K562 (cell line): Measurements from ENCODE around the gene ZDHHC11. TPM values are rescaled to one million over a fixed set of nuclear protein-coding genes. Genes with fewer than 3 reads are reported as not detected.
A peak's percentile ranks its signal among the peaks of the same experiment; 100 is the strongest.

Experiments used
- ATF7 ChIP-seq: fragments of 450-650 bp; IDR thresholded peaks from 2 replicates; pipeline ENCODE4 v1.7.1; 2014; ENCODE audit warnings: mild to moderate bottlenecking, moderate library complexity
- BDP1 ChIP-seq: IDR thresholded peaks from 3 replicates; pipeline ENCODE4 v1.6.1; 2011; ENCODE audit not compliant: insufficient read length, insufficient read depth
- EGR1 ChIP-seq: fragments of 450-650 bp; conservative IDR thresholded peaks from 2 replicates; pipeline ENCODE4 v1.6.1; 2017; ENCODE audit warnings: mild to moderate bottlenecking
- FOXA3 ChIP-seq, 2 experiments: fragments of 450-650 bp in 1 of 2; sonication (generic) in 1 of 2; formaldehyde crosslinking; IDR thresholded peaks in 1 of 2; conservative IDR thresholded peaks in 1 of 2; 2 replicates each; pipeline versions ENCODE4 v1.4.0 to v1.8.0; 2020 to 2022; ENCODE audit warnings: mild to moderate bottlenecking in 2 of 2, missing genetic modification reagents in 1 of 2
- KLF1 ChIP-seq: fragments of 450-650 bp; IDR thresholded peaks from 2 replicates; pipeline ENCODE4 v1.6.1; 2016; ENCODE audit warnings: missing genetic modification characterization, missing compliant biosample characterization
- MTA2 ChIP-seq: fragments of 450-650 bp; IDR thresholded peaks from 2 replicates; pipeline ENCODE4 v1.6.1; 2016; ENCODE audit warnings: low read depth
- NR2C1 ChIP-seq, 2 experiments: fragments of 450-650 bp; IDR thresholded peaks; 2 replicates each; pipeline ENCODE4 v1.6.1; 2017; ENCODE audit warnings: mild to moderate bottlenecking in 2 of 2, antibody characterized with exemption in 1 of 2, inconsistent platforms in 1 of 2, missing compliant biosample characterization in 1 of 2, missing genetic modification characterization in 1 of 2
- RBM14 ChIP-seq: fragments of 200-400 bp; formaldehyde crosslinking; IDR thresholded peaks from 2 replicates; pipeline ENCODE4 v1.6.1; 2018; ENCODE audit warnings: low read depth, mild to moderate bottlenecking, low read length, moderate library complexity, borderline replicate concordance; ENCODE audit not compliant: insufficient read depth
- SMARCA5 ChIP-seq: fragments of 450-650 bp; IDR thresholded peaks from 2 replicates; pipeline ENCODE4 v1.6.1; 2016
- TARDBP ChIP-seq: fragments of 450-650 bp; IDR thresholded peaks from 2 replicates; pipeline ENCODE4 v1.6.1; 2016
- ZFX ChIP-seq: sonication (generic); formaldehyde crosslinking; IDR thresholded peaks from 2 replicates; pipeline ENCODE4 v1.8.0; 2022; ENCODE audit warnings: mild to moderate bottlenecking, missing genetic modification reagents, moderate library complexity
- ZNF212 ChIP-seq: fragments of 450-650 bp; formaldehyde crosslinking; IDR thresholded peaks from 2 replicates; pipeline ENCODE4 v1.4.0; 2020; ENCODE audit warnings: mild to moderate bottlenecking
- ZNF253 ChIP-seq: fragments of 250-450 bp; sonication (Bioruptor Pico); conservative IDR thresholded peaks from 2 replicates; pipeline ENCODE4 v1.6.1; 2021; ENCODE audit warnings: mild to moderate bottlenecking
- polyA plus RNA-seq, 8 experiments: library from polyadenylated mRNA; depleted of rRNA in 4 of 8; stranded (reverse) in 5 of 8; unstranded in 3 of 8; fragments of >200 nt; fragmentation: Nextera tagmentation in 2 of 8; fragmentation: Illumina TruSeq in 1 of 8; extraction: Ambion mirVana in 2 of 8; extraction: Trizol in 1 of 8; gene quantifications; 2 replicates each; pipeline versions ENCODE4 v1.2.1 to v1.2.3, GENCODE V29; 2011 to 2014; ENCODE audit warnings: inconsistent platforms in 1 of 8, missing spikeins in 1 of 8
- total RNA-seq, 7 experiments: library from RNA; depleted of rRNA in 6 of 7; stranded (reverse); fragments of >200 nt in 6 of 7; fragmentation: Illumina TruSeq in 2 of 7; extraction: Trizol in 2 of 7; gene quantifications; 2 replicates each; pipeline versions ENCODE4 v1.2.1 to v1.2.3, GENCODE V29; 2011 to 2021; ENCODE audit warnings: low replicate concordance in 1 of 7
- TF ChIP-seq, protein P1 (sequence below): fragments of 200-800 bp; sonication (Bioruptor generic); IDR thresholded peaks from 2 replicates; pipeline ENCODE4 v1.6.1; 2016; ENCODE audit warnings: missing genetic modification characterization, missing compliant biosample characterization
- TF ChIP-seq, protein P2 (sequence below): sonication (generic); formaldehyde crosslinking; IDR thresholded peaks from 2 replicates; pipeline ENCODE4 v1.8.0; 2022; ENCODE audit warnings: mild to moderate bottlenecking, low read depth, missing genetic modification reagents
- TF ChIP-seq, protein P3 (sequence below): fragments of 250-450 bp; sonication (Bioruptor Pico); IDR thresholded peaks from 2 replicates; pipeline ENCODE4 v1.5.0; 2021
- TF ChIP-seq, protein P4 (sequence below): fragments of 450-650 bp; IDR thresholded peaks from 2 replicates; pipeline ENCODE4 v1.6.1; 2016
- TF ChIP-seq, protein P5 (sequence below): sonication (generic); formaldehyde crosslinking; IDR thresholded peaks from 2 replicates; pipeline ENCODE4 v1.8.1; 2023; ENCODE audit warnings: mild to moderate bottlenecking, missing genetic modification reagents, moderate library complexity

Gene ZDHHC11
- total and polyA plus RNA-seq, 9 of the 15 experiments (the other 6 are each of a cell fraction or from before 2014, with no cell fraction given) = 0.07 to 2.3 (median 0.52) TPM

DNA sequence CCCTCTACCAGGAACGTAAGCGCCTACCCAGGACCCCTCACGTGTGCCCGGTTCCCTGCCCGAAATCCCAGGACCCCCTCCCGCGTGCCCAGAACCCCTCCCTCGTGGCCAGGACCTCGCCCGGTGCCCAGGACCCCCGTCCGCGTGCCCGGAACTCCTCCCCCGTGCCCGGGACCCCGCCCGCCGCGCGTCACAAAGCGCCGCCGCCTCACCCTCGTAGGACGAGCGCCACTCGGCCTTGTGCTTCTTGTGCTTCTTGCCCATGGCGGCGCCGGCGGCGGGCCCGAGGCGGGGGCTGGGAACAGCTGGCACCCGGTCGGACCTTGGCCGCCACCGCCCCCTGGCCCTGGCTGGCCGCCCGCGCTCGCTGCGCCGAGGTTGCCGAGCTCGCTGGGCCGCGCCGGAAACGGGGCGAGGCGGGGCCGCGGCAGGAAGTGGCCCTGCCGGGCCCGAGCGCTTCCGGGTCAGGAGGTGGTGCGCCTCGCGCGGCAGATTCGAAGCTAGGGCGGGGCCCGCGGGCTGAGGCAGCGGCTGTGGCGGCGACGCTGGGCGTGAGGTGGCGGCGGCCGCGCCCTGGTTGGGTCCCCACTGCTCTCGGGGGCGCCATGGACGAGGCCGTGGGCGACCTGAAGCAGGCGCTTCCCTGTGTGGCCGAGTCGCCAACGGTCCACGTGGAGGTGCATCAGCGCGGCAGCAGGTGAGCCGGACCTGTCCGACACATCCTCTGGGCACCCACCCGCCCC, 41.8 kb upstream of the ZDHHC11 start, which contains the start of the genes BRD9 and TRIP13 (continued):
- TF ChIP-seq, protein P1, sequence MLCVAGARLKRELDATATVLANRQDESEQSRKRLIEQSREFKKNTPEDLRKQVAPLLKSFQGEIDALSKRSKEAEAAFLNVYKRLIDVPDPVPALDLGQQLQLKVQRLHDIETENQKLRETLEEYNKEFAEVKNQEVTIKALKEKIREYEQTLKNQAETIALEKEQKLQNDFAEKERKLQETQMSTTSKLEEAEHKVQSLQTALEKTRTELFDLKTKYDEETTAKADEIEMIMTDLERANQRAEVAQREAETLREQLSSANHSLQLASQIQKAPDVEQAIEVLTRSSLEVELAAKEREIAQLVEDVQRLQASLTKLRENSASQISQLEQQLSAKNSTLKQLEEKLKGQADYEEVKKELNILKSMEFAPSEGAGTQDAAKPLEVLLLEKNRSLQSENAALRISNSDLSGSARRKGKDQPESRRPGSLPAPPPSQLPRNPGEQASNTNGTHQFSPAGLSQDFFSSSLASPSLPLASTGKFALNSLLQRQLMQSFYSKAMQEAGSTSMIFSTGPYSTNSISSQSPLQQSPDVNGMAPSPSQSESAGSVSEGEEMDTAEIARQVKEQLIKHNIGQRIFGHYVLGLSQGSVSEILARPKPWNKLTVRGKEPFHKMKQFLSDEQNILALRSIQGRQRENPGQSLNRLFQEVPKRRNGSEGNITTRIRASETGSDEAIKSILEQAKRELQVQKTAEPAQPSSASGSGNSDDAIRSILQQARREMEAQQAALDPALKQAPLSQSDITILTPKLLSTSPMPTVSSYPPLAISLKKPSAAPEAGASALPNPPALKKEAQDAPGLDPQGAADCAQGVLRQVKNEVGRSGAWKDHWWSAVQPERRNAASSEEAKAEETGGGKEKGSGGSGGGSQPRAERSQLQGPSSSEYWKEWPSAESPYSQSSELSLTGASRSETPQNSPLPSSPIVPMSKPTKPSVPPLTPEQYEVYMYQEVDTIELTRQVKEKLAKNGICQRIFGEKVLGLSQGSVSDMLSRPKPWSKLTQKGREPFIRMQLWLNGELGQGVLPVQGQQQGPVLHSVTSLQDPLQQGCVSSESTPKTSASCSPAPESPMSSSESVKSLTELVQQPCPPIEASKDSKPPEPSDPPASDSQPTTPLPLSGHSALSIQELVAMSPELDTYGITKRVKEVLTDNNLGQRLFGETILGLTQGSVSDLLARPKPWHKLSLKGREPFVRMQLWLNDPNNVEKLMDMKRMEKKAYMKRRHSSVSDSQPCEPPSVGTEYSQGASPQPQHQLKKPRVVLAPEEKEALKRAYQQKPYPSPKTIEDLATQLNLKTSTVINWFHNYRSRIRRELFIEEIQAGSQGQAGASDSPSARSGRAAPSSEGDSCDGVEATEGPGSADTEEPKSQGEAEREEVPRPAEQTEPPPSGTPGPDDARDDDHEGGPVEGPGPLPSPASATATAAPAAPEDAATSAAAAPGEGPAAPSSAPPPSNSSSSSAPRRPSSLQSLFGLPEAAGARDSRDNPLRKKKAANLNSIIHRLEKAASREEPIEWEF = no peak
- peak; percentile 62 for TF ChIP-seq EGR1
- TF ChIP-seq, protein P2, sequence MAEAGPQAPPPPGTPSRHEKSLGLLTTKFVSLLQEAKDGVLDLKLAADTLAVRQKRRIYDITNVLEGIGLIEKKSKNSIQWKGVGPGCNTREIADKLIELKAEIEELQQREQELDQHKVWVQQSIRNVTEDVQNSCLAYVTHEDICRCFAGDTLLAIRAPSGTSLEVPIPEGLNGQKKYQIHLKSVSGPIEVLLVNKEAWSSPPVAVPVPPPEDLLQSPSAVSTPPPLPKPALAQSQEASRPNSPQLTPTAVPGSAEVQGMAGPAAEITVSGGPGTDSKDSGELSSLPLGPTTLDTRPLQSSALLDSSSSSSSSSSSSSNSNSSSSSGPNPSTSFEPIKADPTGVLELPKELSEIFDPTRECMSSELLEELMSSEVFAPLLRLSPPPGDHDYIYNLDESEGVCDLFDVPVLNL (CRISPR knock-in tag) = peak; percentile 99
- TF ChIP-seq BDP1 = no peak
- TF ChIP-seq ZNF253 (CRISPR knock-in tag) = no peak
- TF ChIP-seq, protein P3, sequence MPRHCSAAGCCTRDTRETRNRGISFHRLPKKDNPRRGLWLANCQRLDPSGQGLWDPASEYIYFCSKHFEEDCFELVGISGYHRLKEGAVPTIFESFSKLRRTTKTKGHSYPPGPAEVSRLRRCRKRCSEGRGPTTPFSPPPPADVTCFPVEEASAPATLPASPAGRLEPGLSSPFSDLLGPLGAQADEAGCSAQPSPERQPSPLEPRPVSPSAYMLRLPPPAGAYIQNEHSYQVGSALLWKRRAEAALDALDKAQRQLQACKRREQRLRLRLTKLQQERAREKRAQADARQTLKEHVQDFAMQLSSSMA (CRISPR knock-in tag) = peak; percentile 80; the same call in 1 of the 2 replicates
- peak; percentile 97 for TF ChIP-seq KLF1 (tag)
- 0 out of 2 replicates have a peak, but pooled peaks have one; percentile 27 for TF ChIP-seq TARDBP
- 0 out of 2 replicates have a peak, but pooled peaks have one; percentile 26 for TF ChIP-seq ZNF212 (CRISPR knock-in tag)
- TF ChIP-seq, protein P4, sequence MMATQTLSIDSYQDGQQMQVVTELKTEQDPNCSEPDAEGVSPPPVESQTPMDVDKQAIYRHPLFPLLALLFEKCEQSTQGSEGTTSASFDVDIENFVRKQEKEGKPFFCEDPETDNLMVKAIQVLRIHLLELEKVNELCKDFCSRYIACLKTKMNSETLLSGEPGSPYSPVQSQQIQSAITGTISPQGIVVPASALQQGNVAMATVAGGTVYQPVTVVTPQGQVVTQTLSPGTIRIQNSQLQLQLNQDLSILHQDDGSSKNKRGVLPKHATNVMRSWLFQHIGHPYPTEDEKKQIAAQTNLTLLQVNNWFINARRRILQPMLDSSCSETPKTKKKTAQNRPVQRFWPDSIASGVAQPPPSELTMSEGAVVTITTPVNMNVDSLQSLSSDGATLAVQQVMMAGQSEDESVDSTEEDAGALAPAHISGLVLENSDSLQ = no peak
- 0 out of 4 replicates have a peak, but pooled peaks of 1 of the 2 experiments have one; percentile 47 for TF ChIP-seq FOXA3 (CRISPR knock-in tag; conservative IDR thresholded peaks at IDR 0.05 in 1 of 2, IDR thresholded peaks at IDR 0.05 in 1 of 2)
- peak; percentile 80 for TF ChIP-seq ZFX (CRISPR knock-in tag)
- TF ChIP-seq ATF7 = peak; percentile 77; the same call in 1 of the 2 replicates
- peak; percentile 50; the same call in 1 of the 2 replicates for TF ChIP-seq MTA2
- no peak for TF ChIP-seq RBM14
- no peak for TF ChIP-seq SMARCA5
- peak; percentile 95 for TF ChIP-seq NR2C1 (IDR thresholded peaks at IDR 0.05)
- peak; percentile 95 for TF ChIP-seq NR2C1 (tag; IDR thresholded peaks at IDR 0.05)
- TF ChIP-seq, protein P5, sequence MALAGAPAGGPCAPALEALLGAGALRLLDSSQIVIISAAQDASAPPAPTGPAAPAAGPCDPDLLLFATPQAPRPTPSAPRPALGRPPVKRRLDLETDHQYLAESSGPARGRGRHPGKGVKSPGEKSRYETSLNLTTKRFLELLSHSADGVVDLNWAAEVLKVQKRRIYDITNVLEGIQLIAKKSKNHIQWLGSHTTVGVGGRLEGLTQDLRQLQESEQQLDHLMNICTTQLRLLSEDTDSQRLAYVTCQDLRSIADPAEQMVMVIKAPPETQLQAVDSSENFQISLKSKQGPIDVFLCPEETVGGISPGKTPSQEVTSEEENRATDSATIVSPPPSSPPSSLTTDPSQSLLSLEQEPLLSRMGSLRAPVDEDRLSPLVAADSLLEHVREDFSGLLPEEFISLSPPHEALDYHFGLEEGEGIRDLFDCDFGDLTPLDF = peak; percentile 61; the same call in 1 of the 2 replicates
